RPMI8226 (cell line): ENCODE data around the gene LHPP.
A peak's percentile ranks its signal among the peaks of the same experiment; 100 is the strongest.
"Not testable (repeated sequence)": the region's sequence is repeated elsewhere in the genome, so short reads cannot be mapped to it uniquely, and the experiment has no call there.

ENCODE experiments used
- DNase-seq: peaks from one replicate; pipeline ENCODE4 v3.0.0-alpha.2; 2015

Gene LHPP

GRCh38 chr10:124539935-124540641 is 78.5 kb downstream of the LHPP start:
- peak; percentile 28 for DNase-seq

GRCh38 chr10:124541076-124541903 is 79.7 kb downstream of the LHPP start:
- no peak for DNase-seq

GRCh38 chr10:124542336-124542735 is 80.7 kb downstream of the LHPP start:
- DNase-seq, result no peak

- no peak for DNase-seq
These were observed 81.5 kb downstream of the LHPP start for GRCh38 chr10:124543146-124543545.

GRCh38 chr10:124543971-124544370 is 82.3 kb downstream of the LHPP start:
- DNase-seq, result no peak

- DNase-seq, result no peak
These were observed 83.1 kb downstream of the LHPP start for GRCh38 chr10:124544711-124545110.

- no peak for DNase-seq
These were observed 83.9 kb downstream of the LHPP start for GRCh38 chr10:124545351-124546054.

GRCh38 chr10:124546055-124546369 is 84.4 kb downstream of the LHPP start:
- DNase-seq, result no peak

GRCh38 chr10:124546957-124547646 is 85.5 kb downstream of the LHPP start:
- DNase-seq, result no peak

- no peak for DNase-seq
These were observed 86.1 kb downstream of the LHPP start for GRCh38 chr10:124547647-124548168.

GRCh38 chr10:124549171-124549570 is 87.5 kb downstream of the LHPP start:
- not testable (repeated sequence) for DNase-seq

GRCh38 chr10:124550293-124551034 is 88.8 kb downstream of the LHPP start:
- DNase-seq, result no peak

- no peak for DNase-seq
These were observed 89.5 kb downstream of the LHPP start for GRCh38 chr10:124551097-124551496.

- DNase-seq, result no peak
These were observed 90.1 kb downstream of the LHPP start for GRCh38 chr10:124551755-124552154.

GRCh38 chr10:124552691-124553276 is 91.2 kb downstream of the LHPP start:
- no peak for DNase-seq

- DNase-seq, result no peak
These were observed 92.6 kb downstream of the LHPP start for GRCh38 chr10:124554085-124554858.

GRCh38 chr10:124557167-124557566 is 95.5 kb downstream of the LHPP start:
- DNase-seq, result no peak

- DNase-seq, result no peak
These were observed 96.2 kb downstream of the LHPP start for GRCh38 chr10:124557648-124558338.

GRCh38 chr10:124558339-124559321 is 97.0 kb downstream of the LHPP start:
- no peak for DNase-seq
